ENCODE measurements around the gene IL15.
"Not testable (repeated sequence)": the region's sequence is repeated elsewhere in the genome, so short reads cannot be mapped to it uniquely, and the experiment has no call there.

The IL15 gene
- total RNA-seq = 1.4 to 50.0 (median 9.6) reads per million in 17 experiments

- peak; percentile 24 to 74 (median 60) for DNase-seq
Observed at GRCh38 chr4:141636082-141636770, at the start of gene IL15. IL15 (plus strand) TSS chr4:141636583; CDS start chr4:141719465, 82,882 bp downstream.

- DNase-seq = no peak
Observed at GRCh38 chr4:141587897-141588296, 48.5 kb upstream of the IL15 start.

GRCh38 chr4:141595531-141595930 lies 40.9 kb upstream of the IL15 start:
- DNase-seq = no peak

- no peak for DNase-seq
Observed at GRCh38 chr4:141599853-141600252, 36.5 kb upstream of the IL15 start.

- not testable (repeated sequence) for DNase-seq
Observed at GRCh38 chr4:141604683-141605082, 31.7 kb upstream of the IL15 start.

GRCh38 chr4:141605425-141605856 lies 30.9 kb upstream of the IL15 start:
- DNase-seq = no peak

- no peak for DNase-seq
Observed at GRCh38 chr4:141609243-141609642, 27.1 kb upstream of the IL15 start.

- DNase-seq = no peak
Observed at GRCh38 chr4:141610365-141610764, 26.0 kb upstream of the IL15 start.

- no peak for DNase-seq
Observed at GRCh38 chr4:141614878-141615586, 21.4 kb upstream of the IL15 start.

GRCh38 chr4:141615587-141615918 lies 20.8 kb upstream of the IL15 start:
- DNase-seq = not testable (repeated sequence)

GRCh38 chr4:141620715-141621114 lies 15.7 kb upstream of the IL15 start:
- no peak for DNase-seq

GRCh38 chr4:141625023-141625422 lies 11.4 kb upstream of the IL15 start:
- DNase-seq = no peak

- DNase-seq = peak in 2 of 4 experiments; percentile 11 to 15
Observed at GRCh38 chr4:141630854-141631253, 5.5 kb upstream of the IL15 start.

- no peak for DNase-seq
Observed at GRCh38 chr4:141635736-141636081, 674 bp upstream of the IL15 start.

- DNase-seq = peak; percentile 26 to 75 (median 61)
Observed at GRCh38 chr4:141636771-141637460, 533 bp downstream of the IL15 start.

GRCh38 chr4:141637565-141637964 lies 1.2 kb downstream of the IL15 start:
- DNase-seq = no peak

- DNase-seq = no peak
Observed at GRCh38 chr4:141638230-141638629, 1.8 kb downstream of the IL15 start.

GRCh38 chr4:141640696-141641095 lies 4.3 kb downstream of the IL15 start:
- peak; percentile 15 to 64 (median 34) for DNase-seq

GRCh38 chr4:141642063-141642462 lies 5.7 kb downstream of the IL15 start:
- DNase-seq = peak in 3 of 4 experiments; percentile 36 to 55 (median 55)

GRCh38 chr4:141642711-141643110 lies 6.3 kb downstream of the IL15 start:
- DNase-seq = no peak

GRCh38 chr4:141643557-141643956 lies 7.2 kb downstream of the IL15 start:
- DNase-seq = peak; percentile 8 to 68 (median 30)

GRCh38 chr4:141645611-141646340 lies 9.4 kb downstream of the IL15 start:
- DNase-seq = peak in 3 of 4 experiments; percentile 29 to 60 (median 32)

GRCh38 chr4:141646969-141647368 lies 10.6 kb downstream of the IL15 start:
- DNase-seq = no peak
